Regular cardiac myocyte (primary cell): ENCODE data around the gene SLC25A45. TPM values are rescaled to one million over a fixed set of nuclear protein-coding genes. Genes with fewer than 3 reads are reported as not detected.

Experiments
- total RNA-seq: library from RNA; depleted of rRNA; stranded (reverse); fragments of >200 nt; gene quantifications from 2 replicates; pipeline ENCODE4 v1.2.3, GENCODE V29; 2014

The SLC25A45 gene
- 1.5 and 2.8 TPM in 2 replicates for total RNA-seq

GRCh38 chr11:65382033-65382803 lies at the start of gene SLC25A45:
TSS of gene SLC25A45 (minus strand) at chr11:65382646. CDS start at chr11:65381951, 695 bp downstream.

GRCh38 chr11:65422633-65423515 lies 40.4 kb upstream of the SLC25A45 start, which contains the start of gene NEAT1:
TSS of gene NEAT1 (plus strand) at chr11:65422798.

GRCh38 chr11:65386307-65387140 lies 4.1 kb upstream of the SLC25A45 start, which contains the start of gene FRMD8:
TSS of gene FRMD8 (plus strand) at chr11:65386637. CDS start at chr11:65387037, 400 bp downstream.

GRCh38 chr11:65354265-65355012 lies 28.0 kb downstream of the SLC25A45 start, which contains the start of gene TIGD3:
TSS of gene TIGD3 (plus strand) at chr11:65354751. CDS start at chr11:65355809, 1,058 bp downstream.

Other genes with a start within 250 kb of the SLC25A45 start
- gene SYVN1, start 248.1 kb downstream of the SLC25A45 start, total RNA-seq, result 12.4 and 15.1 TPM in 2 replicates
- not detected in 2 replicates for gene SPDYC, start 212.4 kb downstream of the SLC25A45 start, total RNA-seq
- gene CAPN1, start 200.7 kb downstream of the SLC25A45 start, total RNA-seq, result 61.7 and 142 TPM in 2 replicates
- gene POLA2, start 120.7 kb downstream of the SLC25A45 start, total RNA-seq, result 4.5 and 16.9 TPM in 2 replicates
- 10.9 and 18.3 TPM in 2 replicates for gene CDC42EP2, start 67.8 kb downstream of the SLC25A45 start, total RNA-seq
- 27.9 and 29.9 TPM in 2 replicates for gene DPF2, start 48.8 kb downstream of the SLC25A45 start, total RNA-seq
- gene TIGD3, start 27.9 kb downstream of the SLC25A45 start, total RNA-seq, result under 0.01 and 0.19 TPM in 2 replicates
- 58.9 and 64.0 TPM in 2 replicates for gene FRMD8, start 4.0 kb upstream of the SLC25A45 start, total RNA-seq
- 51.4 and 335 TPM in 2 replicates for gene NEAT1, start 40.2 kb upstream of the SLC25A45 start, total RNA-seq
- gene MALAT1, start 116.4 kb upstream of the SLC25A45 start, total RNA-seq, result 5,626 and 17,024 TPM in 2 replicates
- gene SCYL1, start 142.4 kb upstream of the SLC25A45 start, total RNA-seq, result 93.3 and 138 TPM in 2 replicates
- gene LTBP3, start 175.7 kb upstream of the SLC25A45 start, total RNA-seq, result 33.3 and 34.5 TPM in 2 replicates
- gene ZNRD2, start 187.8 kb upstream of the SLC25A45 start, total RNA-seq, result 30.4 and 73.8 TPM in 2 replicates
- 12.7 and 35.5 TPM in 2 replicates for gene FAM89B, start 189.9 kb upstream of the SLC25A45 start, total RNA-seq
- 68.2 and 106 TPM in 2 replicates for gene EHBP1L1, start 193.4 kb upstream of the SLC25A45 start, total RNA-seq
- under 0.01 TPM in 1 of 2 replicates, not detected in the other for gene KCNK7, start 213.2 kb upstream of the SLC25A45 start, total RNA-seq
- gene MAP3K11, start 231.6 kb upstream of the SLC25A45 start, total RNA-seq, result 17.2 and 30.5 TPM in 2 replicates
- gene PCNX3, start 233.1 kb upstream of the SLC25A45 start, total RNA-seq, result 9.3 and 23.8 TPM in 2 replicates